ENCODE results near the gene UBXN1.
A peak's percentile ranks its signal among the peaks of the same experiment; 100 is the strongest.
"Not testable (repeated sequence)": the region's sequence is repeated elsewhere in the genome, so short reads cannot be mapped to it uniquely, and the experiment has no call there.

Gene UBXN1

GRCh38 chr11:62710001-62710345, 31.1 kb upstream of the UBXN1 start:
- peak overlapping the region; percentile 79 for H3K4me3 ChIP-seq (ENCODE audit: low read length)
- no peak for DNase-seq (ENCODE audit: low read depth, low spot score)

- DNase-seq (ENCODE audit: low read depth, low spot score) = peak; percentile 98
- peak overlapping the region; percentile 79 for H3K4me3 ChIP-seq (ENCODE audit: low read length)
These were observed 30.6 kb upstream of the UBXN1 start for GRCh38 chr11:62709247-62710000.

GRCh38 chr11:62708793-62709192, 29.9 kb upstream of the UBXN1 start:
- H3K4me3 ChIP-seq (ENCODE audit: low read length) = peak overlapping the region; percentile 79
- DNase-seq (ENCODE audit: low read depth, low spot score) = no peak

GRCh38 chr11:62708392-62708791, 29.5 kb upstream of the UBXN1 start:
- DNase-seq (ENCODE audit: low read depth, low spot score) = no peak
- H3K4me3 ChIP-seq (ENCODE audit: low read length) = peak overlapping the region; percentile 79

- peak; percentile 33 for DNase-seq (ENCODE audit: low read depth, low spot score)
These were observed 28.5 kb upstream of the UBXN1 start, which contains the start of the genes BSCL2 and GNG3 for GRCh38 chr11:62707277-62707861. BSCL2 (minus strand) TSS chr11:62707424; CDS start chr11:62707195, 229 bp downstream. GNG3 (plus strand) TSS chr11:62707676; CDS start chr11:62708296, 620 bp downstream.

GRCh38 chr11:62706850-62707247, 28.0 kb upstream of the UBXN1 start:
- DNase-seq (ENCODE audit: low read depth, low spot score) = no peak
- H3K4me3 ChIP-seq (ENCODE audit: low read length) = no peak overlapping the region

More at GRCh38 chr11:62707277-62707861, 28.5 kb upstream of the UBXN1 start, which contains the start of the genes BSCL2 and GNG3:
- peak within 1 kb of the TSS; percentile 79 for H3K4me3 ChIP-seq (ENCODE audit: low read length)

- peak; percentile 91 for DNase-seq (ENCODE audit: low read depth, low spot score)
These were observed 27.3 kb upstream of the UBXN1 start for GRCh38 chr11:62705880-62706849.

GRCh38 chr11:62705413-62705812, 26.5 kb upstream of the UBXN1 start:
- H3K4me3 ChIP-seq (ENCODE audit: low read length) = peak overlapping the region; percentile 89

More at GRCh38 chr11:62705880-62706849, 27.3 kb upstream of the UBXN1 start:
- peak overlapping the region; percentile 89 for H3K4me3 ChIP-seq (ENCODE audit: low read length)

GRCh38 chr11:62703921-62704320, 25.0 kb upstream of the UBXN1 start:
- not testable (repeated sequence) for DNase-seq (ENCODE audit: low read depth, low spot score); H3K4me3 ChIP-seq (ENCODE audit: low read length)

More at GRCh38 chr11:62705413-62705812, 26.5 kb upstream of the UBXN1 start:
- DNase-seq (ENCODE audit: low read depth, low spot score) = no peak

- no peak for DNase-seq (ENCODE audit: low read depth, low spot score)
- H3K4me3 ChIP-seq (ENCODE audit: low read length) = no peak overlapping the region
These were observed 23.4 kb upstream of the UBXN1 start for GRCh38 chr11:62702246-62702645.

GRCh38 chr11:62694455-62695167, 15.7 kb upstream of the UBXN1 start:
- DNase-seq (ENCODE audit: low read depth, low spot score) = peak; percentile 63
- H3K4me3 ChIP-seq (ENCODE audit: low read length) = no peak overlapping the region

- not testable (repeated sequence) for H3K4me3 ChIP-seq (ENCODE audit: low read length); DNase-seq (ENCODE audit: low read depth, low spot score)
These were observed 14.8 kb upstream of the UBXN1 start for GRCh38 chr11:62693624-62694023.

GRCh38 chr11:62689421-62690183, 10.7 kb upstream of the UBXN1 start, which contains the start of gene LRRN4CL:
LRRN4CL (minus strand) TSS chr11:62689530; CDS start chr11:62688508, 1,022 bp downstream.
- no peak within 1 kb of the TSS for H3K4me3 ChIP-seq (ENCODE audit: low read length)
- no peak for DNase-seq (ENCODE audit: low read depth, low spot score)

GRCh38 chr11:62688491-62688890, 9.6 kb upstream of the UBXN1 start:
- no peak overlapping the region for H3K4me3 ChIP-seq (ENCODE audit: low read length)
- DNase-seq (ENCODE audit: low read depth, low spot score) = no peak

GRCh38 chr11:62687508-62688396, 8.9 kb upstream of the UBXN1 start:
- H3K4me3 ChIP-seq (ENCODE audit: low read length) = no peak overlapping the region
- DNase-seq (ENCODE audit: low read depth, low spot score) = no peak

GRCh38 chr11:62682518-62682917, 3.6 kb upstream of the UBXN1 start:
- H3K4me3 ChIP-seq (ENCODE audit: low read length) = no peak overlapping the region
- DNase-seq (ENCODE audit: low read depth, low spot score) = no peak

GRCh38 chr11:62680825-62681240, 2.0 kb upstream of the UBXN1 start:
- no peak overlapping the region for H3K4me3 ChIP-seq (ENCODE audit: low read length)
- peak; percentile 82 for DNase-seq (ENCODE audit: low read depth, low spot score)
